Chondrocyte (in vitro differentiated cells): ENCODE data around the gene FES. TPM values are rescaled to one million over a fixed set of nuclear protein-coding genes. Genes with fewer than 3 reads are reported as not detected.

Experiments used
- DNase-seq: peaks from one replicate; pipeline ENCODE4 v3.0.0; 2021; ENCODE audit warnings: mixed read lengths, low spot score
- H3K27ac Mint-ChIP-seq: one replicate; pipeline ENCODE4 v1.8.0; 2021; ENCODE audit warnings: mild to moderate bottlenecking, moderate library complexity, mixed read lengths; ENCODE audit not compliant: unreplicated experiment
- H3K27me3 Mint-ChIP-seq: 2 replicates; pipeline ENCODE4 v1.8.0; 2021; ENCODE audit warnings: low read depth, mixed read lengths
- H3K36me3 Mint-ChIP-seq: 2 replicates; pipeline ENCODE4 v1.8.0; 2021; ENCODE audit warnings: low read depth, mixed read lengths
- H3K4me1 Mint-ChIP-seq: 2 replicates; pipeline ENCODE4 v1.8.0; 2021; ENCODE audit warnings: low read depth, mild to moderate bottlenecking, mixed read lengths
- H3K4me3 Mint-ChIP-seq: one replicate; pipeline ENCODE4 v1.8.0; 2021; ENCODE audit warnings: mild to moderate bottlenecking, moderate library complexity, mixed read lengths; ENCODE audit not compliant: unreplicated experiment
- H3K9me3 Mint-ChIP-seq: 2 replicates; pipeline ENCODE4 v1.8.0; 2021; ENCODE audit warnings: low read depth, mixed read lengths
- CTCF ChIP-seq: fragments of 200-600 bp; sonication (generic); IDR thresholded peaks from 2 replicates; pipeline ENCODE4 v1.5.0; 2021; ENCODE audit warnings: antibody characterized with exemption, mild to moderate bottlenecking, moderate library complexity
- total RNA-seq: library from RNA; stranded (reverse); gene quantifications from 3 replicates; pipeline ENCODE4 v1.2.1, GENCODE V29; 2021

The FES gene
- total RNA-seq, 1 donor from 2014 or later: 2.4 TPM

DNA sequence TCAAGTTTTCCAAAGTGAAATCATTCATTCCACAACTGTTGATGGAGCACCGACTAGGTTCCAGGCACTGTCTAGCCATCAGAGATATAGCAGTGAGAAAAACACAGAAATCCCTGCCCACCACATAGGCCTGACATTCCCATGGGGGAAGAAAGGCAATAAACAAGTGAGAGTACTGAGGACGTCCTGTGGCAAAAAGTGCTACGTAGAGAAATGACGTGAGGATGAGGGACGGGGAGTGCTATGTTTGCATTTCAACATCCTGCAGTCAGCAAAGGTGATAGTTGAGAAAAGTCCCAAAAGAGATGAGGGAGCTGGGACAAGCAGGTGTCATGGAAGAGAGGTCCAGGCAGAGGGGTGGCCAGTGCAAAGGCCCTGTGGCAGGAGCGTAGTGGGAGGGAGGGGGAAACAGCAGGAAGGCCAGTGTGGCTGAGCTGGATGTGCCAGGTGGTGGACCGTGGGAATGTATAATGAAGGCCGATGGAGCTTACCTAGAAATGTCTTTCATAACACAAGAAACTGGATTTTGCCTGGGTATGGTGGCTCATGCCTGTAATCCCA, 26.3 kb upstream of the FES start:
- Mint-ChIP-seq H3K4me1 (no peaks in the 10 kb centered on the region), H3K27ac (peak overlapping the region; percentile 25), H3K9me3 (no peaks in the 10 kb centered on the region), H3K27me3 (no peaks in the 10 kb centered on the region), H3K4me3 (no peak overlapping the region), H3K36me3 (no peaks in the 10 kb centered on the region)
- no peak for TF ChIP-seq CTCF
- no peak for DNase-seq

DNA sequence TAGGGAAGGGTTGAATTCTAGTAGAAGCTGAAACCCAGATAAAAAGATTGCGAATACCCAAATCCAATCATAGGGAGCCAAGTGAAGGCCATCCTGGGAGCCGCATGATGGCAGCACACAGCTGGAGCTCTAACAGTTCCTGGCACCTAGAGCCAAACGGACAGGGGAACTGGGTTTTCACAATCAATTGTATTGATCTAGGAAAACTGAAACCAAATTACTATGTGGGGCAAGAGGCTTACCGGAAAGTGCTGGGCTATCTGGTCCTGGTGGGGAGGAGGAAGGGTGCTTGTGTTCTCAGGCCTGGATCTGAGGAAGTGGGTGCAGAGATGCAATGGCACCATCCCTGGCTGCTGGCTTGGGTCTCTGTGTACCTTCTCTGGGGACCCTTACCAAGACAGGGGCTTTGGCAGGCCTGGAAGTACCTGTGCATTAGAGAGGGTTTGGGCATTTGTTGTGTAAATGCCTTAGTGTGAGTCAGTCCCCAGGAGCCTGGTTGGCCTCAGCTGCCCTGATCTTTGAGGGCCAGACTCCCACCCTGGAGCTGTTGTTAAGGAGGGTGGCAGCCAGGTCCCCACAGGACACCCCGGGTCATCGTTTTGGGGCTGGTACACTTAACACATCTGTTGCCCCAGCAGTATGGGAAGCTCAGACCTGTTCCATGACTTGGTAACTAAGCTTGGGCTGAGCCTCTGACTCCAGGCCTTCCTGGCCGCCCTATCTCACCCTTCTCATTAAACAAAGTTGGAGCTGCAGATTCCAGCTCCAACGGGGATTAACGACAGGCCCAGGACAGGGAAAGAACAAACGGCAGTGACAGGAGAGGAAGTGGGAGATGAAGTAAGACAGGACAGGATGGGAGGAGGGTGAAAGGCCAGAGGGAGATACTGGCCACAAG, 24.8 kb upstream of the FES start:
- Mint-ChIP-seq H3K36me3 (no peaks in the 10 kb centered on the region), H3K4me1 (peaks cover 9% of the 10 kb centered on the region), H3K27me3 (no peaks in the 10 kb centered on the region), H3K27ac (no peak overlapping the region), H3K4me3 (no peak overlapping the region), H3K9me3 (no peaks in the 10 kb centered on the region)
- TF ChIP-seq CTCF: no peak
- no peak for DNase-seq

GRCh38 chr15:90860450-90860849, 23.9 kb upstream of the FES start:
- peaks cover 9% of the 10 kb centered on the region for H3K4me1 Mint-ChIP-seq
- H3K4me3 Mint-ChIP-seq: no peak overlapping the region
- TF ChIP-seq CTCF: no peak
- no peaks in the 10 kb centered on the region for H3K36me3 Mint-ChIP-seq
- no peak for DNase-seq
- H3K9me3 Mint-ChIP-seq: no peaks in the 10 kb centered on the region
- H3K27me3 Mint-ChIP-seq: no peaks in the 10 kb centered on the region
- H3K27ac Mint-ChIP-seq: no peak overlapping the region

- peaks cover 9% of the 10 kb centered on the region for H3K4me1 Mint-ChIP-seq
- no peak overlapping the region for H3K27ac Mint-ChIP-seq
- no peak overlapping the region for H3K4me3 Mint-ChIP-seq
- H3K9me3 Mint-ChIP-seq: no peaks in the 10 kb centered on the region
- no peak for DNase-seq
- H3K27me3 Mint-ChIP-seq: no peaks in the 10 kb centered on the region
- no peaks in the 10 kb centered on the region for H3K36me3 Mint-ChIP-seq
- TF ChIP-seq CTCF: no peak
Measured at GRCh38 chr15:90860942-90861675, 23.2 kb upstream of the FES start.

DNA sequence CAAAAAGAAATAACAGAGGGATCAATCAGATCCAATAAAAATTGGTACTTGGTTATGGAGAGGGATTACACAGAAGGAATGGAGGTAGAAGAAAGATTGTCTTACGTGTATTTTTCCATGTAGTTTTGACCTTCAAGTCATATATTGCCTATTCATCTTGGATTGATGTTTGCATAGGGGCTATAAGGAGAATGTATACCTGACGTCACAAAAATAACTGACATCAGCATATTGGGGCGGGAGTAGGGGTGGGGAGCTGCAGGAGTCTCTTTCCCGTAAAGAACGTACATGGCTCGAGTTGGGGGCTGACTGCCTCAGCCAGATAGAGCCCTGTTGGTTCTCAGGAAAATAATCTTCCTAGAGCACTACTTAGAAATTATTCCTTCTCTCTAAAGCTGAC, 21.8 kb upstream of the FES start:
- no peak overlapping the region for H3K27ac Mint-ChIP-seq
- H3K27me3 Mint-ChIP-seq: no peaks in the 10 kb centered on the region
- peaks cover 9% of the 10 kb centered on the region for H3K4me1 Mint-ChIP-seq
- no peak for DNase-seq
- no peaks in the 10 kb centered on the region for H3K9me3 Mint-ChIP-seq
- TF ChIP-seq CTCF: no peak
- no peak overlapping the region for H3K4me3 Mint-ChIP-seq
- H3K36me3 Mint-ChIP-seq: no peaks in the 10 kb centered on the region
